HUES48 (cell line): ENCODE measurements around the gene MFNG.

Source experiments
- H3K27ac ChIP-seq: one replicate; pipeline ENCODE4 v1.7.0; 2013; ENCODE audit warnings: low read depth, low read length, inconsistent platforms
- H3K27me3 ChIP-seq: 2 replicates; pipeline ENCODE4 v1.6.1; 2013; ENCODE audit warnings: mild to moderate bottlenecking, low read length; ENCODE audit not compliant: control insufficient read depth, insufficient read depth
- H3K36me3 ChIP-seq: 2 replicates; pipeline ENCODE4 v1.6.1; 2013; ENCODE audit warnings: low read length; ENCODE audit not compliant: control insufficient read depth, insufficient read depth
- H3K4me1 ChIP-seq: 2 replicates; pipeline ENCODE4 v1.6.1; 2013; ENCODE audit warnings: mild to moderate bottlenecking, low read length; ENCODE audit not compliant: control insufficient read depth, insufficient read depth
- H3K4me3 ChIP-seq: 2 replicates; pipeline ENCODE4 v1.5.1; 2013; ENCODE audit warnings: mild to moderate bottlenecking, low read depth, low read length
- H3K9ac ChIP-seq: 2 replicates; pipeline ENCODE4 v1.6.1; 2013; ENCODE audit warnings: mild to moderate bottlenecking, low read depth, low read length, moderate library complexity
- H3K9me3 ChIP-seq: 2 replicates; pipeline ENCODE4 v1.6.1; 2013; ENCODE audit warnings: low read length; ENCODE audit not compliant: control insufficient read depth, insufficient read depth

Gene MFNG

GRCh38 chr22:37482244-37482643 lies 3.9 kb downstream of the MFNG start:
- Histone ChIP-seq H3K36me3 (no peaks in the 10 kb centered on the region), H3K9ac (no peak overlapping the region), H3K4me3 (no peak overlapping the region), H3K27ac (no peak overlapping the region), H3K27me3 (no peaks in the 10 kb centered on the region), H3K9me3 (no peaks in the 10 kb centered on the region), H3K4me1 (peaks cover 5% of the 10 kb centered on the region; the same call in 1 of the 2 replicates)

GRCh38 chr22:37481347-37481907 lies 4.8 kb downstream of the MFNG start:
- no peak overlapping the region for H3K27ac ChIP-seq
- no peaks in the 10 kb centered on the region for H3K36me3 ChIP-seq
- no peak overlapping the region for H3K4me3 ChIP-seq
- H3K9ac ChIP-seq, result no peak overlapping the region
- H3K27me3 ChIP-seq, result no peaks in the 10 kb centered on the region
- peaks cover 5% of the 10 kb centered on the region; the same call in 1 of the 2 replicates for H3K4me1 ChIP-seq
- no peaks in the 10 kb centered on the region for H3K9me3 ChIP-seq

- H3K9me3 ChIP-seq, result no peaks in the 10 kb centered on the region
- H3K36me3 ChIP-seq, result no peaks in the 10 kb centered on the region
- no peak overlapping the region for H3K27ac ChIP-seq
- H3K27me3 ChIP-seq, result no peaks in the 10 kb centered on the region
- H3K9ac ChIP-seq, result no peak overlapping the region
- H3K4me1 ChIP-seq, result peaks cover under 1% of the 10 kb centered on the region; the same call in 1 of the 2 replicates
- no peak overlapping the region for H3K4me3 ChIP-seq
Measured at GRCh38 chr22:37480387-37481346, 5.5 kb downstream of the MFNG start.

- Histone ChIP-seq H3K4me1 (no peaks in the 10 kb centered on the region; the same call in 1 of the 2 replicates), H3K4me3 (no peak overlapping the region), H3K9ac (no peak overlapping the region), H3K27me3 (no peaks in the 10 kb centered on the region), H3K36me3 (no peaks in the 10 kb centered on the region), H3K9me3 (no peaks in the 10 kb centered on the region), H3K27ac (no peak overlapping the region)
Measured at GRCh38 chr22:37479196-37479595, 7.0 kb downstream of the MFNG start.

GRCh38 chr22:37476389-37477329 lies 9.5 kb downstream of the MFNG start:
- H3K36me3 ChIP-seq, result no peaks in the 10 kb centered on the region
- no peak overlapping the region for H3K9ac ChIP-seq
- no peak overlapping the region for H3K27ac ChIP-seq
- H3K4me3 ChIP-seq, result no peak overlapping the region
- H3K27me3 ChIP-seq, result no peaks in the 10 kb centered on the region
- no peaks in the 10 kb centered on the region for H3K4me1 ChIP-seq
- H3K9me3 ChIP-seq, result no peaks in the 10 kb centered on the region

- Histone ChIP-seq H3K27me3 (no peaks in the 10 kb centered on the region), H3K9me3 (no peaks in the 10 kb centered on the region), H3K27ac (no peak overlapping the region), H3K4me3 (no peak overlapping the region), H3K4me1 (no peaks in the 10 kb centered on the region), H3K36me3 (no peaks in the 10 kb centered on the region), H3K9ac (no peak overlapping the region)
Measured at GRCh38 chr22:37474447-37475090, 11.6 kb downstream of the MFNG start.

- Histone ChIP-seq H3K27me3 (no peaks in the 10 kb centered on the region), H3K27ac (no peak overlapping the region), H3K9me3 (no peaks in the 10 kb centered on the region), H3K9ac (no peak overlapping the region), H3K4me3 (no peak overlapping the region), H3K36me3 (no peaks in the 10 kb centered on the region), H3K4me1 (no peaks in the 10 kb centered on the region)
Measured at GRCh38 chr22:37473437-37473946, 12.7 kb downstream of the MFNG start.

GRCh38 chr22:37472418-37473006 lies 13.7 kb downstream of the MFNG start:
- Histone ChIP-seq H3K27ac (no peak overlapping the region), H3K9ac (no peak overlapping the region), H3K27me3 (no peaks in the 10 kb centered on the region), H3K4me3 (no peak overlapping the region), H3K9me3 (no peaks in the 10 kb centered on the region), H3K4me1 (no peaks in the 10 kb centered on the region), H3K36me3 (no peaks in the 10 kb centered on the region)

- H3K4me1 ChIP-seq, result no peaks in the 10 kb centered on the region
- no peak overlapping the region for H3K9ac ChIP-seq
- no peak overlapping the region for H3K27ac ChIP-seq
- H3K36me3 ChIP-seq, result no peaks in the 10 kb centered on the region
- no peak overlapping the region for H3K4me3 ChIP-seq
- no peaks in the 10 kb centered on the region for H3K9me3 ChIP-seq
- H3K27me3 ChIP-seq, result no peaks in the 10 kb centered on the region
Measured at GRCh38 chr22:37471727-37472417, 14.3 kb downstream of the MFNG start.
